ENCODE results near the gene KIAA1671.

KIAA1671 gene

DNA sequence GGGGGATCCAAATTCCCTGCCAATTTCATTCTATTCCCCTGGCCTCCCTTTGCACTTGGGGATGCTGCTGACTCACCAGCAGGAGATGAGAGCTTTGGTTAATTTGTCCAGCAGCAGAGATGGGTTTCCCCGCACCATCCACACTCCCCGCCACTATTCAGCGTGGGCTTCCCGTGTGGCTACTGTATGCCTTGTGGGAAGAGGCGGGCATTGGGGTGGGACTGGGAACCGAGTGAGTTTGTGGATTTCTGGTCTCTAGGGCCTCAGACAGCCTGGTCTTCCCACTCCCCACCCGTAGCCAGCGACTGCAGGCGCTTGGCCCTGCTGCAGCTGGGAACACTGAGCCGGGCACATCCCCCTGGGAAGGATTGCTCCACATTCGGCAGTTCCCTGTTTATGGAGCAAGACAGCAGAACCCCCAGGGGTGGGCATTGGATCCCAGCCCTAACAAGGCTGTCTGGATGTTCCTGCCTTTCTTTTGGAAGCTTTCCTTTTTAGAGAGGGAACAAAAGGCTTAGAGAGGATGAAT lies 23.4 kb downstream of the KIAA1671 start:
- Histone ChIP-seq H3K4me3 (ENCODE audit: insufficient read length, low read depth) (no peak overlapping the region), H3K9me3 (ENCODE audit: insufficient read depth, low read length) (no peaks in the 10 kb centered on the region), H3K9ac (ENCODE audit: insufficient read length, low read depth) (peak overlapping the region; percentile 53), H3K36me3 (ENCODE audit: insufficient read depth, insufficient read length, low read length) (no peaks in the 10 kb centered on the region), H3K4me1 (ENCODE audit: insufficient read depth, insufficient read length) (peaks cover 7% of the 10 kb centered on the region), H3K27me3 (ENCODE audit: insufficient read depth, insufficient read length) (no peaks in the 10 kb centered on the region)
- no peak for TF ChIP-seq ZNF274 (IDR thresholded peaks at IDR 0.05; ENCODE audit: low read depth, low read length)
- no peak for TF ChIP-seq YY1 (IDR thresholded peaks at IDR 0.05; ENCODE audit: insufficient read depth, insufficient read length)
- no peak for TF ChIP-seq SUZ12 (IDR thresholded peaks at IDR 0.05; ENCODE audit: extremely low read depth, insufficient read depth, insufficient read length)
- no peak for DNase-seq (ENCODE audit: low read depth, low spot score)

DNA sequence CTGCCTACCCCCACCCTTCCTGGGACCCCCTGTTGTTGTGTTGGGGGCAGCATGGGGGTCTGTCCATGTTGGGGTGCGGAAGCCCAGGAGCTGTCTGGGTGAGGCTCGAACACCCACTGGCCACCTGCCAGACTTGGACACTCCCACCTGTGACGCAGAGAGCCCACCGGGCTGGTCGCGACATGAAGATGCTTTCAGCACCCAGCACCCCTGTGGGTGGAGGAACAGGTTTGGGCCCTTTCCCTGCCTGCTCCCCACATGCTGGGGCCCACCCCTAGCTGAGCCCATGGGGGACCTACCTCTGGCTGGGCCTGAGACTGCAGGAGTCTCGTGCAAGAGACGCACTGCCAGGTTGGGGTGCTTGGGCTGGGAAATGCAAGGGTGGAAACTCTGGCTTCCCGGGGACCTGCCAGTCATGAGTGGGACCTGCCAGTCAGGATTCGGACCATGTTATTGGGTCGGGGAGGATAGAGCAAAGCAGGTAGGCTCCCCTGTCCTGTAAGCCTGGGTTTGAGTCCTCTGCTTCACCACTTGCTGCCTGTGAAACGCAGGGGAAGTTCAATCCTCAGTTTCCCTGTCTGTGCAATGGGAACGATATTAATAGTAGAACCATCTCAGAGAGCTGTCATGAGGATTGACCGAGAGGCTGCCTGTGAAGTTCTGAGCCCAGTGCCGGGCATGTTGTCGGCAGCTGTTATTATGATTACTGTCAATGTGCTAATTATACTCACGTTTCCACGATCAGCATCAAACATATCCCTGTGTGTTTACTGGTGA lies 24.1 kb downstream of the KIAA1671 start:
- H3K4me3 ChIP-seq (ENCODE audit: insufficient read length, low read depth), result no peak overlapping the region
- peak overlapping the region; percentile 3 for H3K9ac ChIP-seq (ENCODE audit: insufficient read length, low read depth)
- TF ChIP-seq YY1 (IDR thresholded peaks at IDR 0.05; ENCODE audit: insufficient read depth, insufficient read length) (no peak), SUZ12 (IDR thresholded peaks at IDR 0.05; ENCODE audit: extremely low read depth, insufficient read depth, insufficient read length) (no peak), ZNF274 (IDR thresholded peaks at IDR 0.05; ENCODE audit: low read depth, low read length) (no peak)
- no peaks in the 10 kb centered on the region for H3K27me3 ChIP-seq (ENCODE audit: insufficient read depth, insufficient read length)
- DNase-seq (ENCODE audit: low read depth, low spot score), result no peak
- no peaks in the 10 kb centered on the region for H3K36me3 ChIP-seq (ENCODE audit: insufficient read depth, insufficient read length, low read length)
- peaks cover 7% of the 10 kb centered on the region for H3K4me1 ChIP-seq (ENCODE audit: insufficient read depth, insufficient read length)
- no peaks in the 10 kb centered on the region for H3K9me3 ChIP-seq (ENCODE audit: insufficient read depth, low read length)

DNA sequence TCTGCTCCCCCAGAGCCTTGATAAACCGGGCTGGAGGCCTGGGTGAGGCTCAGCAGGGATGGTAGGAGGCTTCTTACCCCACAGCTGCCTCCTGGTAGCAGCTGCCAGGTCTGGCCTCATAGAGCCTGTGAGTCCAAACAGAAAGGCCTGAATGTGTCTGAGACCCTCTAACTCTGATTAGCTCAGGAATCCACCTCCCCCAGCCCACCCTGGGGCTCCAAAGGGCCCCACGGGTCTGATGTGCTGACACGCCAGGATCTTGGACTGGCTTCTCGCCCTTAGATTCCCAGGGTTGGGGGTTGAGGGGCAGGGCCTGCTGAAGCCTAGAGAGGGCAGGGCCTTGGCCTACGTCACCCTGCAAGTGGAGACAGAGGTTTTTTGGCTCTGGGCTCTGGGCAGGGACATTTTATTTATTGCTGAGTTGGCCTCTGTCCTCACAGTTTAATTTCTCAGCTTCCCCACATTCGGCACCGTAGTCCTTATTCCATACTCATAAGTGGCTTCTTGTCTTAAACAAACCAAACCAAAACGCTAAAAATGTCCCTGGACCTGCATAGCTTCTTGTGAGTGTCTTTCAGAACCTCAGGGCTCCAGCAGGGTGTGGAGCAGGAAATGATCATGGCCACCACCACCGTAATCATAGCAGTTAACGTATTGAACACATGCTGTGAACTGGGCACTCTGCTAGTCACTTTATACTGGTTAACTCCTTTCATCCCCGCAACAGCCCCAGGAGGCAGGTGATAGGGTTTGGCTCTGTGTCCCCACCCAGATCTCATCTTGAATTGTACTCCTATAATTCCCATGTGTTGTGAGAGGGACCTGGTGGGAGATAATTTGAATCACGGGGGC lies 25.1 kb downstream of the KIAA1671 start:
- Histone ChIP-seq H3K4me1 (ENCODE audit: insufficient read depth, insufficient read length) (peaks cover 7% of the 10 kb centered on the region), H3K4me3 (ENCODE audit: insufficient read length, low read depth) (no peak overlapping the region), H3K36me3 (ENCODE audit: insufficient read depth, insufficient read length, low read length) (no peaks in the 10 kb centered on the region), H3K9me3 (ENCODE audit: insufficient read depth, low read length) (no peaks in the 10 kb centered on the region), H3K9ac (ENCODE audit: insufficient read length, low read depth) (peak overlapping the region; percentile 3), H3K27me3 (ENCODE audit: insufficient read depth, insufficient read length) (no peaks in the 10 kb centered on the region)
- DNase-seq (ENCODE audit: low read depth, low spot score), result no peak
- TF ChIP-seq ZNF274 (IDR thresholded peaks at IDR 0.05; ENCODE audit: low read depth, low read length) (no peak), YY1 (IDR thresholded peaks at IDR 0.05; ENCODE audit: insufficient read depth, insufficient read length) (no peak), SUZ12 (IDR thresholded peaks at IDR 0.05; ENCODE audit: extremely low read depth, insufficient read depth, insufficient read length) (no peak)

DNA sequence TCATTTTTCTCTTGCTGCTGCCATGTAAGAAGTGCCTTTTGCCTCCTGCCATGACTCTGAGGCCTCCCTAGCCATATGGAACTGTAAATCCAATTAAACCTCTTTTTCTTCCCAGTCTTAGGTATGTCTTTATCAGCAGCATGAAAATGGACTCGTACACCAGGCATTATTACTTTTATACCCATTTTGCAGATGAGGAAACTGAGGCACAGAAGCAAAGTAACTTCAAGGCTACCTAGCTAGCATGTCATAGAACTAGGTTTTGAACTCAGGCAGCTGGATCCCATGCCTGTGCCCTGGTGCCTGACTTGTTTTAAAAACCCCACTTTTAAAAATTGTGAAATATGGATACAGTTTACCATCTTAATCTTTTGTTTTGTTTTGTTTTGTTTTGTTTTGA lies 25.8 kb downstream of the KIAA1671 start:
- no peak for DNase-seq (ENCODE audit: low read depth, low spot score)
- H3K9ac ChIP-seq (ENCODE audit: insufficient read length, low read depth), result no peak overlapping the region
- no peaks in the 10 kb centered on the region for H3K9me3 ChIP-seq (ENCODE audit: insufficient read depth, low read length)
- no peaks in the 10 kb centered on the region for H3K27me3 ChIP-seq (ENCODE audit: insufficient read depth, insufficient read length)
- no peaks in the 10 kb centered on the region for H3K36me3 ChIP-seq (ENCODE audit: insufficient read depth, insufficient read length, low read length)
- peaks cover 5% of the 10 kb centered on the region for H3K4me1 ChIP-seq (ENCODE audit: insufficient read depth, insufficient read length)
- TF ChIP-seq YY1 (IDR thresholded peaks at IDR 0.05; ENCODE audit: insufficient read depth, insufficient read length) (no peak), ZNF274 (IDR thresholded peaks at IDR 0.05; ENCODE audit: low read depth, low read length) (no peak), SUZ12 (IDR thresholded peaks at IDR 0.05; ENCODE audit: extremely low read depth, insufficient read depth, insufficient read length) (no peak)
- H3K4me3 ChIP-seq (ENCODE audit: insufficient read length, low read depth), result no peak overlapping the region

DNA sequence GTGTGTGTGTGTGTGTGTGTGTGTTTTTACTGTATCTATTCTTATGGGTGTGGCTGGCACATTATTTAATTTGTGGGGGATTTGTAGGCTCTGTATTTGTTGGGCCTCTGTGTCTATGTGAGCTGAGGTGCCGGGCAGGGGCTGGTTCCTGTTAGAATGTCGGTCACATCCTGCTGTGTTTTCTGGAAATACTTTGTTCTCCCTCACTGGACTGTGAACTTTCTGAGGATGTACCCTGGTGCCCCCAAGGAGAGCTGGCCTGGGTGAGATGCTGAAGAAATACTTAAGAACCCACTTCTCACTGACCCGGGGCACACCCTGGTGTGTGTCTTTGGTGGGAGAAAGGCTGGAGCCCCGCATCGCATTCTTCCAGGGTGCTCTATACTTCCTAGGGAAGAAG lies 28.6 kb downstream of the KIAA1671 start:
- no peak overlapping the region for H3K9ac ChIP-seq (ENCODE audit: insufficient read length, low read depth)
- no peak for DNase-seq (ENCODE audit: low read depth, low spot score)
- no peaks in the 10 kb centered on the region for H3K9me3 ChIP-seq (ENCODE audit: insufficient read depth, low read length)
- TF ChIP-seq ZNF274 (IDR thresholded peaks at IDR 0.05; ENCODE audit: low read depth, low read length) (no peak), YY1 (IDR thresholded peaks at IDR 0.05; ENCODE audit: insufficient read depth, insufficient read length) (no peak), SUZ12 (IDR thresholded peaks at IDR 0.05; ENCODE audit: extremely low read depth, insufficient read depth, insufficient read length) (no peak)
- peaks cover 9% of the 10 kb centered on the region for H3K4me1 ChIP-seq (ENCODE audit: insufficient read depth, insufficient read length)
- H3K36me3 ChIP-seq (ENCODE audit: insufficient read depth, insufficient read length, low read length), result no peaks in the 10 kb centered on the region
- H3K4me3 ChIP-seq (ENCODE audit: insufficient read length, low read depth), result no peak overlapping the region
- no peaks in the 10 kb centered on the region for H3K27me3 ChIP-seq (ENCODE audit: insufficient read depth, insufficient read length)

DNA sequence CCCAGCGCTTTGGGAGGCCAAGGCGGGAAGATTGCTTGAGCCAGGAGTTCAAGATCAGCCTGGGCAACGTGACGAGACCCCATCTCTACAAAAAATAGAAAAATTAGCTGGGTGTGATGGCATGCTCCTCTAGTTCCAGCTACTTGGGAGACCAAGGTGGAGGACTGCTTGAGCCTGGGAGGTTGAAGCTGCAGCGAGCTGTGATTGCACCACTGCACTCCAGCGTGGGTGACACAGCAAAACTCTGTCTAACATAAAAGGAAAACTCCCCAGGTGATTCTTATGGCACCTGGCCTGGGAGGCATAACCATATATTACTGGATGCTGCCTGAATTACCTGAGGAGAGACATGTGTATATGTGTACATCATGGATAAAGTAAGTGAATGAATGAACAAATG lies 29.1 kb downstream of the KIAA1671 start:
- Histone ChIP-seq H3K9me3 (ENCODE audit: insufficient read depth, low read length) (no peaks in the 10 kb centered on the region), H3K9ac (ENCODE audit: insufficient read length, low read depth) (no peak overlapping the region), H3K4me3 (ENCODE audit: insufficient read length, low read depth) (no peak overlapping the region), H3K36me3 (ENCODE audit: insufficient read depth, insufficient read length, low read length) (no peaks in the 10 kb centered on the region), H3K4me1 (ENCODE audit: insufficient read depth, insufficient read length) (peaks cover 6% of the 10 kb centered on the region), H3K27me3 (ENCODE audit: insufficient read depth, insufficient read length) (no peaks in the 10 kb centered on the region)
- TF ChIP-seq ZNF274 (IDR thresholded peaks at IDR 0.05; ENCODE audit: low read depth, low read length) (no peak), SUZ12 (IDR thresholded peaks at IDR 0.05; ENCODE audit: extremely low read depth, insufficient read depth, insufficient read length) (no peak), YY1 (IDR thresholded peaks at IDR 0.05; ENCODE audit: insufficient read depth, insufficient read length) (no peak)
- DNase-seq (ENCODE audit: low read depth, low spot score), result no peak
